ENCODE results near the gene THAP3. TPM values are rescaled to one million over a fixed set of nuclear protein-coding genes. Genes with fewer than 3 reads are reported as not detected.

The THAP3 gene
- total and polyA plus RNA-seq, 2 experiments from 2014 or later: 15.1 to 23.8 TPM

GRCh38 chr1:6631058-6631457 is 6.4 kb downstream of the THAP3 start:
- Mint-ChIP-seq H3K4me1 (peaks cover 4% of the 10 kb centered on the region; the same call in 2 of the 3 replicates), H3K9me3 (no peaks in the 10 kb centered on the region), H3K36me3 (ENCODE audit: low read depth) (peaks cover 44% of the 10 kb centered on the region), H3K4me3 (no peak overlapping the region), H3K27ac (no peak overlapping the region), H3K27me3 (ENCODE audit: insufficient read depth, low read depth, poor library complexity) (peaks cover 9% of the 10 kb centered on the region)
- H2AFZ ChIP-seq: no peak overlapping the region
- peaks cover 10% of the 10 kb centered on the region for H3K36me3 ChIP-seq (ENCODE audit: insufficient read depth)
- H3K9me2 ChIP-seq (ENCODE audit: insufficient read depth): no peaks in the 10 kb centered on the region
- H3K4me3 ChIP-seq: no peak overlapping the region
- peaks cover 14% of the 10 kb centered on the region for H3K79me2 ChIP-seq (replicated peaks; ENCODE audit: insufficient read depth)
- no peaks in the 10 kb centered on the region for H3K27me3 ChIP-seq (ENCODE audit: insufficient read depth)
- TF ChIP-seq EZH2 (IDR thresholded peaks at IDR 0.05; ENCODE audit: low read depth, unreplicated experiment): no peak
- TF ChIP-seq CREB1 (CRISPR knock-in tag; IDR thresholded peaks at IDR 0.05; ENCODE audit: low read depth): no peak
- TF ChIP-seq ZNF331 (CRISPR knock-in tag; IDR thresholded peaks at IDR 0.05; ENCODE audit: low read depth): no peak
- TF ChIP-seq ETS1 (IDR thresholded peaks at IDR 0.05): no peak
- no peak for TF ChIP-seq POLR2AphosphoS5 (IDR thresholded peaks at IDR 0.05; ENCODE audit: low read depth)
- no peak overlapping the region for H3K27ac ChIP-seq (ENCODE audit: low read depth)
- no peak for DNase-seq (ENCODE audit: low spot score)
- H4K20me1 ChIP-seq (replicated peaks; ENCODE audit: insufficient read depth): peaks cover 5% of the 10 kb centered on the region
- H3K4me1 ChIP-seq (ENCODE audit: insufficient read depth): peaks cover 1% of the 10 kb centered on the region; the same call in 1 of the 2 replicates
- 0 out of 2 replicates have a peak, but pooled peaks cover under 1% of the 10 kb centered on the region for H3F3A ChIP-seq (replicated peaks; ENCODE audit: low read depth)
- H3K4me2 ChIP-seq: no peak overlapping the region
- ATAC-seq: no peak

- H3K36me3 ChIP-seq (ENCODE audit: insufficient read depth): peaks cover 21% of the 10 kb centered on the region
- H3K27ac ChIP-seq (ENCODE audit: low read depth): peak overlapping the region; percentile 32; the same call in 1 of the 2 replicates
- no peaks in the 10 kb centered on the region for H3K9me3 Mint-ChIP-seq
- no peak for DNase-seq (ENCODE audit: low spot score)
- no peaks in the 10 kb centered on the region; the same call in 2 of the 3 replicates for H3K4me1 Mint-ChIP-seq
- no peak overlapping the region for H3K4me3 ChIP-seq
- H3K27ac Mint-ChIP-seq: no peak overlapping the region
- no peak overlapping the region for H3K4me2 ChIP-seq
- H3K27me3 ChIP-seq (ENCODE audit: insufficient read depth): no peaks in the 10 kb centered on the region
- no peak overlapping the region for H2AFZ ChIP-seq
- H3K4me1 ChIP-seq (ENCODE audit: insufficient read depth): no peaks in the 10 kb centered on the region
- no peak for ATAC-seq
- H3K9me2 ChIP-seq (ENCODE audit: insufficient read depth): no peaks in the 10 kb centered on the region
- H4K20me1 ChIP-seq (replicated peaks; ENCODE audit: insufficient read depth): peaks cover 5% of the 10 kb centered on the region
- peaks cover 60% of the 10 kb centered on the region for H3K36me3 Mint-ChIP-seq (ENCODE audit: low read depth)
- H3K4me3 Mint-ChIP-seq: no peak overlapping the region
- no peaks in the 10 kb centered on the region for H3K79me2 ChIP-seq (replicated peaks; ENCODE audit: insufficient read depth)
- H3F3A ChIP-seq (replicated peaks; ENCODE audit: low read depth): peaks cover 6% of the 10 kb centered on the region; the same call in 1 of the 2 replicates
- H3K27me3 Mint-ChIP-seq (ENCODE audit: insufficient read depth, low read depth, poor library complexity): peaks cover 9% of the 10 kb centered on the region
- TF ChIP-seq JUNB (IDR thresholded peaks at IDR 0.05; ENCODE audit: unreplicated experiment) (no peak), REST (IDR thresholded peaks at IDR 0.05; ENCODE audit: unreplicated experiment) (no peak), EZH2 (IDR thresholded peaks at IDR 0.05; ENCODE audit: low read depth, unreplicated experiment) (no peak), EZH2phosphoT487 (IDR thresholded peaks at IDR 0.05; ENCODE audit: unreplicated experiment) (no peak), CREB1 (CRISPR knock-in tag; IDR thresholded peaks at IDR 0.05; ENCODE audit: low read depth) (no peak), ZNF462 (CRISPR knock-in tag; IDR thresholded peaks at IDR 0.05) (no peak)
Observed at GRCh38 chr1:6632588-6633514, 8.2 kb downstream of the THAP3 start.

All from GM23338 (cell line).